Panc1 (cell line): ENCODE results near the gene B3GNT3. TPM values are rescaled to one million over a fixed set of nuclear protein-coding genes. Genes with fewer than 3 reads are reported as not detected.

Source experiments
- ATAC-seq: fragments of 200-7000 bp; cut with Tn5 transposase; 2 replicates; pipeline ENCODE4 v1.9.1; 2020; ENCODE audit warnings: mild to moderate bottlenecking, moderate library complexity
- BruUV-seq: library from RNA; stranded (reverse); fragments of 400-500 nt; replicated peaks from 2 replicates; lab custom pipeline; 2021; lab: Mats Ljungman, UMichigan
- CTCF ChIA-PET: fragments of 300-600 bp; sonication (Branson Sonifier 250); formaldehyde crosslinking; loops from one replicate; lab custom pipeline; 2022; ENCODE audit warnings: antibody characterized with exemption; lab: Charles Lee
- POLR2A ChIA-PET: fragments of 300-600 bp; sonication (Branson Sonifier 250); formaldehyde crosslinking; loops from one replicate; lab custom pipeline; 2022; ENCODE audit warnings: antibody characterized with exemption; lab: Charles Lee
- DNase-seq: peaks from one replicate; pipeline ENCODE4 v3.0.0-alpha.2; 2010; ENCODE audit warnings: low read depth, low spot score
- H3K27ac ChIP-seq: 2 replicates; pipeline ENCODE4 v1.5.1; 2011; ENCODE audit warnings: mild to moderate bottlenecking, low read length, inconsistent platforms
- H3K27me3 ChIP-seq: fragments of 200-500 bp; sonication (Bioruptor generic); 2 replicates; pipeline ENCODE4 v1.6.0; 2014; ENCODE audit warnings: low read length, inconsistent platforms; ENCODE audit not compliant: control insufficient read depth, insufficient read depth
- H3K36me3 ChIP-seq: fragments of 200-500 bp; sonication (Bioruptor generic); 2 replicates; pipeline ENCODE4 v1.5.1; 2014; ENCODE audit warnings: inconsistent platforms, mild to moderate bottlenecking, low read length, moderate library complexity; ENCODE audit not compliant: control insufficient read depth, insufficient read depth
- H3K4me1 ChIP-seq: 2 replicates; pipeline ENCODE4 v1.5.1; 2011; ENCODE audit warnings: inconsistent platforms, mild to moderate bottlenecking, low read length, moderate library complexity; ENCODE audit not compliant: control insufficient read depth, insufficient read depth
- H3K4me3 ChIP-seq, 2 experiments: 2 replicates each; pipeline ENCODE4 v1.5.1; 2011 to 2012; ENCODE audit warnings: low read depth in 2 of 2, low read length in 2 of 2, mild to moderate bottlenecking in 2 of 2, inconsistent platforms in 1 of 2, moderate library complexity in 1 of 2
- H3K9me3 ChIP-seq: fragments of 200-500 bp; sonication (Bioruptor generic); 2 replicates; pipeline ENCODE4 v1.5.1; 2014; ENCODE audit warnings: low read depth, mild to moderate bottlenecking, inconsistent platforms, low read length, moderate library complexity; ENCODE audit not compliant: control insufficient read depth, insufficient read depth
- POLR2AphosphoS5 ChIP-seq: IDR thresholded peaks from 2 replicates; pipeline ENCODE4 v1.6.1; 2012; ENCODE audit warnings: mild to moderate bottlenecking, low read depth, low read length, moderate library complexity
- SIN3A ChIP-seq: IDR thresholded peaks from 2 replicates; pipeline ENCODE4 v1.6.1; 2012; ENCODE audit warnings: low read depth, mild to moderate bottlenecking, low read length, moderate library complexity, borderline replicate concordance; ENCODE audit not compliant: insufficient read depth
- TCF7L2 ChIP-seq: IDR thresholded peaks from 2 replicates; pipeline ENCODE4 v1.6.1; 2011; ENCODE audit warnings: mild to moderate bottlenecking, low read depth, low read length, inconsistent platforms
- in situ Hi-C: cut with HindIII; loops from 2 replicates; pipeline ENCODE4 v1.10.0; 2016; ENCODE audit warnings: low sequenced_read_pairs, low pct_unique_long_range_greater_than_20kb
- intact Hi-C: fragments of 100-400 bp; cut with micrococcal nuclease; formaldehyde crosslinking; loops from one replicate; pipeline ENCODE4 v1.10.0; 2022; ENCODE audit not compliant: unreplicated experiment
- total RNA-seq: library from RNA; stranded (reverse); gene quantifications from one replicate; pipeline ENCODE4 v1.2.1, GENCODE V29; 2021; ENCODE audit not compliant: unreplicated experiment
- TF ChIP-seq, protein P1 (sequence below), 2 experiments: IDR thresholded peaks; 2 replicates each; pipeline ENCODE4 v1.6.1; 2011 to 2012; ENCODE audit warnings: low read depth in 2 of 2, control low read depth in 1 of 2, low read length in 1 of 2, mild to moderate bottlenecking in 1 of 2, moderate library complexity in 1 of 2; ENCODE audit not compliant: insufficient read depth in 1 of 2
- TF ChIP-seq, protein P2 (sequence below): fragments of 450-650 bp; IDR thresholded peaks from 2 replicates; pipeline ENCODE4 v1.5.1; 2017; ENCODE audit warnings: mild to moderate bottlenecking

B3GNT3 gene
- total RNA-seq, 1 experiment from 2014 or later: 0.67 TPM

DNA sequence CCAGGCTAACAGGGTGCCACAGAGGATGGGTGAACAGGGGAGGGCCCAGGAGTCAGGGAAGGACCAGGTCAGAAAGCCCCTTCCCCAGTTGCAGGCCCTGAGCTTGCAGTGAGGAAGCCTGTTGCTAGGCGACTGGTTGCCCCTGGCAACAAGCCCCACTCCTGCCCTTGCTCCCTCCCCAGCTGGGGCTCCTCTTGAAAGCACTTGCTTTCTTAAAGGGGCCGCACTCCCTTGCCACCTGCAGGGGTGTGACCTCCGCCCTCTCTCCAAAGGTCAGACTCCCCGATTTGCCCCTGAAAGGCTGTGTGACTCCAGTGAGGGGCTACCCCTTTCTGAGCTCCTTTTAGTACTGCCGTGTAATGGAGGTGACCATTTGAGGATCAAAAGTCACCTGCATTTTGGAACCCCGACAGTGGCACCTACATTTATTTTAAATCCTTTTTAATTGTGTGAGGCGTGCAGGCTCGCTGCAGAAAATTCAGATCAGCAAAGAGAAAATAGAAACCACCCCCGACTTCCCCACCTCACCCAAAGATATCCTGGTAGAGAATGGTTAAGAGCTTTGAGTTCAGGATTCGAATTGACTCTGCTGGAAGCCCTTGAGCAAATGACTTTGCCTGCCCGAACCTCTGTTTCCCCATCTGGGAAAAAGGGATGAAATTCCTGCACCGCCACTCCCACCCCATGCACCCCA lies 38.8 kb upstream of the B3GNT3 start:
- Histone ChIP-seq H3K4me1 (peaks cover 8% of the 10 kb centered on the region), H3K4me3 (no peak overlapping the region), H3K9me3 (no peaks in the 10 kb centered on the region), H3K27ac (no peak overlapping the region), H3K27me3 (no peaks in the 10 kb centered on the region), H3K36me3 (no peaks in the 10 kb centered on the region)
- POLR2A ChIA-PET: no interaction called here
- TF ChIP-seq POLR2AphosphoS5 (no peak), SIN3A (no peak), TCF7L2 (no peak)
- TF ChIP-seq, protein P1, sequence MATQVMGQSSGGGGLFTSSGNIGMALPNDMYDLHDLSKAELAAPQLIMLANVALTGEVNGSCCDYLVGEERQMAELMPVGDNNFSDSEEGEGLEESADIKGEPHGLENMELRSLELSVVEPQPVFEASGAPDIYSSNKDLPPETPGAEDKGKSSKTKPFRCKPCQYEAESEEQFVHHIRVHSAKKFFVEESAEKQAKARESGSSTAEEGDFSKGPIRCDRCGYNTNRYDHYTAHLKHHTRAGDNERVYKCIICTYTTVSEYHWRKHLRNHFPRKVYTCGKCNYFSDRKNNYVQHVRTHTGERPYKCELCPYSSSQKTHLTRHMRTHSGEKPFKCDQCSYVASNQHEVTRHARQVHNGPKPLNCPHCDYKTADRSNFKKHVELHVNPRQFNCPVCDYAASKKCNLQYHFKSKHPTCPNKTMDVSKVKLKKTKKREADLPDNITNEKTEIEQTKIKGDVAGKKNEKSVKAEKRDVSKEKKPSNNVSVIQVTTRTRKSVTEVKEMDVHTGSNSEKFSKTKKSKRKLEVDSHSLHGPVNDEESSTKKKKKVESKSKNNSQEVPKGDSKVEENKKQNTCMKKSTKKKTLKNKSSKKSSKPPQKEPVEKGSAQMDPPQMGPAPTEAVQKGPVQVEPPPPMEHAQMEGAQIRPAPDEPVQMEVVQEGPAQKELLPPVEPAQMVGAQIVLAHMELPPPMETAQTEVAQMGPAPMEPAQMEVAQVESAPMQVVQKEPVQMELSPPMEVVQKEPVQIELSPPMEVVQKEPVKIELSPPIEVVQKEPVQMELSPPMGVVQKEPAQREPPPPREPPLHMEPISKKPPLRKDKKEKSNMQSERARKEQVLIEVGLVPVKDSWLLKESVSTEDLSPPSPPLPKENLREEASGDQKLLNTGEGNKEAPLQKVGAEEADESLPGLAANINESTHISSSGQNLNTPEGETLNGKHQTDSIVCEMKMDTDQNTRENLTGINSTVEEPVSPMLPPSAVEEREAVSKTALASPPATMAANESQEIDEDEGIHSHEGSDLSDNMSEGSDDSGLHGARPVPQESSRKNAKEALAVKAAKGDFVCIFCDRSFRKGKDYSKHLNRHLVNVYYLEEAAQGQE (IDR thresholded peaks at IDR 0.05; ENCODE audit: insufficient read depth in 1 of 2, low read depth in 2 of 2, low read length in 1 of 2): no peak
- TF ChIP-seq, protein P2, sequence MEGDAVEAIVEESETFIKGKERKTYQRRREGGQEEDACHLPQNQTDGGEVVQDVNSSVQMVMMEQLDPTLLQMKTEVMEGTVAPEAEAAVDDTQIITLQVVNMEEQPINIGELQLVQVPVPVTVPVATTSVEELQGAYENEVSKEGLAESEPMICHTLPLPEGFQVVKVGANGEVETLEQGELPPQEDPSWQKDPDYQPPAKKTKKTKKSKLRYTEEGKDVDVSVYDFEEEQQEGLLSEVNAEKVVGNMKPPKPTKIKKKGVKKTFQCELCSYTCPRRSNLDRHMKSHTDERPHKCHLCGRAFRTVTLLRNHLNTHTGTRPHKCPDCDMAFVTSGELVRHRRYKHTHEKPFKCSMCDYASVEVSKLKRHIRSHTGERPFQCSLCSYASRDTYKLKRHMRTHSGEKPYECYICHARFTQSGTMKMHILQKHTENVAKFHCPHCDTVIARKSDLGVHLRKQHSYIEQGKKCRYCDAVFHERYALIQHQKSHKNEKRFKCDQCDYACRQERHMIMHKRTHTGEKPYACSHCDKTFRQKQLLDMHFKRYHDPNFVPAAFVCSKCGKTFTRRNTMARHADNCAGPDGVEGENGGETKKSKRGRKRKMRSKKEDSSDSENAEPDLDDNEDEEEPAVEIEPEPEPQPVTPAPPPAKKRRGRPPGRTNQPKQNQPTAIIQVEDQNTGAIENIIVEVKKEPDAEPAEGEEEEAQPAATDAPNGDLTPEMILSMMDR: no peak
- no TSS peak for BruUV-seq
- in situ Hi-C loops: no loop called here
- ATAC-seq (peak; percentile 48), DNase-seq (no peak)
- CTCF ChIA-PET: interaction anchor here (0.6 kb wide), 1 partner anchor 157 kb away, joined by 6 read pairs; no protein-coding TSS in a partner anchor
- intact Hi-C loops: no loop called here

DNA sequence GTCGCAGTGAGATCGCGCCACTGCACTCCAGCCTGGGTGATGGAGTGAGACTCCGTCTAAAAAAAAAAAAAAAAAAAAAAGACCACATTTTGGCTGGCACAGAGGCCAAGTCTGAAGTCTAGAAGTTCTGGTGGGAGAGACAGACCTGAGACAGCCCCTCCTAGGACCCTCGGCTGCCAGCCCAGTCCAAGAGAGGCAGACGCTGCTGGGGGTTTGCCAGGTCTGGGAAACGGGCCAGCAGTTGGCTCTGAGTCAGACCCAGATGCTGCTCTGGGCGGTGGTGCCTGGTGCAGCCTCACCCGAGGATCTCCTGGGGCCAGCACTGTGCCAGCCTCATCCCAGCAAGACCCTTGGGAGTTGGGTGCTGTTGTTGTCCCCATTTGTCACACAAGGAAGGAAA lies 37.8 kb upstream of the B3GNT3 start:
- Histone ChIP-seq H3K4me1 (peaks cover 8% of the 10 kb centered on the region), H3K27ac (no peak overlapping the region), H3K4me3 (no peak overlapping the region), H3K9me3 (no peaks in the 10 kb centered on the region), H3K27me3 (no peaks in the 10 kb centered on the region), H3K36me3 (no peaks in the 10 kb centered on the region)
- in situ Hi-C loops (no loop called here), intact Hi-C loops (no loop called here)
- POLR2A ChIA-PET: no interaction called here
- ATAC-seq (0 out of 2 replicates have a peak, but pooled peaks have one; percentile 52), DNase-seq (no peak)
- CTCF ChIA-PET: no interaction called here
- TF ChIP-seq, protein P1 (IDR thresholded peaks at IDR 0.05; ENCODE audit: insufficient read depth in 1 of 2, low read depth in 2 of 2, low read length in 1 of 2): no peak
- TF ChIP-seq POLR2AphosphoS5: no peak
- TF ChIP-seq TCF7L2: no peak
- no peak for TF ChIP-seq SIN3A
- TF ChIP-seq, protein P2: no peak
- no TSS peak for BruUV-seq
